B cell (primary cell): Measurements from ENCODE around the gene RAB33B. TPM values are rescaled to one million over a fixed set of nuclear protein-coding genes. Genes with fewer than 3 reads are reported as not detected.

Experiments
- ATAC-seq: fragments of 200-7000 bp; cut with Tn5 transposase; one replicate; pipeline ENCODE4 v1.10.0; 2021; ENCODE audit warnings: low read depth, mild to moderate bottlenecking, moderate number of reproducible peaks, moderate library complexity
- CTCF ChIA-PET: fragments of 350-600 bp; sonication (Branson Sonifier 250); formaldehyde crosslinking; loops from one replicate; lab custom pipeline; 2021; ENCODE audit warnings: antibody characterized with exemption, inconsistent platforms; lab: Charles Lee
- POLR2A ChIA-PET: fragments of 350-600 bp; sonication (Branson Sonifier 250); formaldehyde crosslinking; loops from one replicate; lab custom pipeline; 2021; ENCODE audit warnings: antibody characterized with exemption; lab: Charles Lee
- DNase-seq: peaks from one replicate; pipeline ENCODE4 v3.0.0; 2013
- H2AFZ ChIP-seq: 2 replicates; pipeline ENCODE4 v1.6.1; 2012; ENCODE audit warnings: mild to moderate bottlenecking, low read depth, low read length; ENCODE audit not compliant: insufficient read depth, poor library complexity, severe bottlenecking
- H3K27ac ChIP-seq, 2 donors: 1 replicate in 1 of 2; 2 replicates in 1 of 2; pipeline ENCODE4 v1.5.1; 2012 to 2013; ENCODE audit warnings: low read length in 2 of 2, mild to moderate bottlenecking in 2 of 2, moderate library complexity in 1 of 2
- H3K27me3 ChIP-seq, 4 experiments: fragments of 200-600 bp in 1 of 4; sonication (generic) in 1 of 4; replicated peaks in 1 of 4; 1 replicate in 2 of 4; 2 replicates in 2 of 4; pipeline versions ENCODE4 v1.6.1 to v1.7.0; 2013 to 2016; ENCODE audit warnings: low read length in 3 of 4, mild to moderate bottlenecking in 2 of 4, mixed read lengths in 1 of 4, moderate library complexity in 1 of 4; ENCODE audit not compliant: insufficient read depth in 4 of 4, control insufficient read depth in 3 of 4; ENCODE audit errors: control extremely low read depth in 1 of 4
- H3K36me3 ChIP-seq, 2 experiments: replicated peaks in 1 of 2; 1 replicate in 1 of 2; 2 replicates in 1 of 2; pipeline versions ENCODE4 v1.6.1 to v1.7.1; 2013; ENCODE audit warnings: low read length in 1 of 2; ENCODE audit not compliant: insufficient read depth in 2 of 2, control insufficient read depth in 1 of 2; ENCODE audit errors: control extremely low read depth in 1 of 2, extremely low read depth in 1 of 2
- H3K4me1 ChIP-seq, 2 donors: fragments of 200-600 bp in 1 of 2; sonication (generic) in 1 of 2; 1 replicate in 1 of 2; 2 replicates in 1 of 2; pipeline versions ENCODE4 v1.5.1 to v1.6.1; 2013 to 2017; ENCODE audit warnings: low read length in 2 of 2; ENCODE audit not compliant: control insufficient read depth in 2 of 2, insufficient read depth in 2 of 2
- H3K4me2 ChIP-seq: replicated peaks from 2 replicates; pipeline ENCODE3; 2012; ENCODE audit warnings: mild to moderate bottlenecking, low read depth, low read length; ENCODE audit not compliant: poor library complexity, severe bottlenecking
- H3K4me3 ChIP-seq, 5 experiments: fragments of 200-600 bp in 1 of 5; sonication (generic) in 1 of 5; 1 replicate in 3 of 5; 2 replicates in 2 of 5; pipeline versions ENCODE4 v1.5.1 to v1.7.0; 2011 to 2016; ENCODE audit warnings: low read length in 4 of 5, mild to moderate bottlenecking in 4 of 5, low read depth in 2 of 5, control low read depth in 1 of 5, moderate library complexity in 1 of 5; ENCODE audit not compliant: insufficient read depth in 1 of 5; ENCODE audit errors: control extremely low read depth in 1 of 5, extremely low read depth in 1 of 5
- H3K79me2 ChIP-seq: fragments of 200-600 bp; sonication (generic); one replicate; pipeline ENCODE4 v1.6.0; 2016; ENCODE audit warnings: low read length; ENCODE audit not compliant: control insufficient read depth, insufficient read depth
- H3K9ac ChIP-seq: fragments of 200-600 bp; sonication (generic); 2 replicates; pipeline ENCODE4 v1.6.1; 2017; ENCODE audit warnings: mild to moderate bottlenecking, low read length, moderate library complexity
- H3K9me3 ChIP-seq, 3 donors: one replicate each; pipeline versions ENCODE4 v1.6.1 to v1.7.1; 2013; ENCODE audit warnings: low read length in 2 of 3; ENCODE audit not compliant: control insufficient read depth in 2 of 3, insufficient read depth in 1 of 3; ENCODE audit errors: control extremely low read depth in 1 of 3
- H4K20me1 ChIP-seq: 2 replicates; pipeline ENCODE4 v1.6.0; 2012; ENCODE audit warnings: mild to moderate bottlenecking, low read length; ENCODE audit not compliant: insufficient read depth, control insufficient read depth, poor library complexity, severe bottlenecking
- H3K27ac Mint-ChIP-seq: one replicate; pipeline ENCODE4 v1.8.0; 2021; ENCODE audit warnings: mixed read lengths
- H3K27me3 Mint-ChIP-seq: one replicate; pipeline ENCODE4 v1.8.0; 2021; ENCODE audit warnings: mixed read lengths
- H3K4me1 Mint-ChIP-seq: one replicate; pipeline ENCODE4 v1.8.0; 2021; ENCODE audit warnings: mixed read lengths
- H3K4me3 Mint-ChIP-seq: one replicate; pipeline ENCODE4 v1.8.0; 2021; ENCODE audit warnings: mixed read lengths
- H3K9me3 Mint-ChIP-seq: one replicate; pipeline ENCODE4 v1.8.0; 2022; ENCODE audit warnings: mixed read lengths; ENCODE audit not compliant: insufficient read depth
- EZH2 ChIP-seq: IDR thresholded peaks from 2 replicates; pipeline ENCODE4 v1.6.1; 2012; ENCODE audit warnings: borderline replicate concordance, low read depth, mild to moderate bottlenecking, moderate library complexity, low read length; ENCODE audit not compliant: insufficient read depth, poor library complexity, severe bottlenecking
- WGBS: methylation state at CpG from one replicate; pipeline ENCODE4 v1.1.5; 2013; ENCODE audit warnings: missing lambda C conversion rate; ENCODE audit not compliant: insufficient coverage; 5-methylcytosine and 5-hydroxymethylcytosine counted together
- intact Hi-C: fragments of 100-400 bp; cut with micrococcal nuclease; formaldehyde crosslinking; loops from one replicate; pipeline ENCODE4 v1.10.0; 2022
- polyA plus RNA-seq: library from polyadenylated mRNA; depleted of rRNA; stranded (reverse); fragments of >200 nt; gene quantifications from 2 replicates; pipeline ENCODE4 v1.2.3, GENCODE V29; 2012
- total RNA-seq, 2 donors: library from RNA; stranded (reverse); fragments of 120-200 nt in 1 of 2; gene quantifications; 1 replicate in 1 of 2; 2 replicates in 1 of 2; pipeline versions ENCODE4 v1.2.3 to v1.2.4, GENCODE V29; 2013 to 2022
- TF ChIP-seq, protein P1 (sequence below): fragments of 200-600 bp; IDR thresholded peaks from one replicate; pipeline ENCODE4 v1.8.0; 2022; ENCODE audit warnings: antibody characterized with exemption, mild to moderate bottlenecking

The RAB33B gene
- total and polyA plus RNA-seq, 2 donors (not counting 1 experiment from before 2014, with no cell fraction given) = 13.1 to 18.2 TPM

DNA sequence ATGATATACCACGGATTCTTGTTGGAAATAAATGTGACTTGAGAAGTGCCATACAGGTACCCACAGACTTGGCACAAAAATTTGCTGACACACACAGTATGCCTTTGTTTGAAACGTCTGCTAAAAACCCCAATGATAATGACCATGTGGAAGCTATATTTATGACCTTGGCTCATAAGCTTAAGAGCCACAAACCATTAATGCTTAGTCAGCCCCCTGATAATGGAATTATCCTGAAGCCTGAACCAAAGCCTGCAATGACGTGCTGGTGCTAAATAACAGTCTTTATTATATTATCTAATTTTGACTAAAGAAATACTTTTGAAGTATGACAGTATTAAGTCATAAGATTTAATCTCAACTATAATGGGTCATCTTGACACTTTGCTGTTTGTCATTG, 18.9 kb downstream of the RAB33B start:
- ChIA-PET POLR2A (no interaction called here), CTCF (no interaction called here)
- no peak for DNase-seq
- Histone ChIP-seq H4K20me1 (peaks cover 41% of the 10 kb centered on the region), H3K36me3 (peaks cover 0 to 17% of the 10 kb centered on the region in 2 experiments), H3K4me2 (no peak overlapping the region), H3K9ac (no peak overlapping the region), H3K4me1 (peaks cover 10 to 18% of the 10 kb centered on the region in 2 donors), H3K4me3 (no peak overlapping the region), H3K27ac (no peak overlapping the region), H3K9me3 (peaks cover 0 to 12% (median 8%) of the 10 kb centered on the region in 3 donors), H2AFZ (no peak overlapping the region), H3K79me2 (peaks cover 37% of the 10 kb centered on the region), H3K27me3 (no peaks in the 10 kb centered on the region)
- intact Hi-C loops = no loop called here
- 80% methylated on average over 1 of the region's 3 CpGs for WGBS
- no peak for ATAC-seq
- peaks cover 11% of the 10 kb centered on the region for H3K9me3 Mint-ChIP-seq
- no peak overlapping the region for H3K27ac Mint-ChIP-seq
- H3K4me1 Mint-ChIP-seq = peaks cover 31% of the 10 kb centered on the region
- no peaks in the 10 kb centered on the region for H3K27me3 Mint-ChIP-seq
- TF ChIP-seq EZH2 = no peak
- TF ChIP-seq, protein P1, sequence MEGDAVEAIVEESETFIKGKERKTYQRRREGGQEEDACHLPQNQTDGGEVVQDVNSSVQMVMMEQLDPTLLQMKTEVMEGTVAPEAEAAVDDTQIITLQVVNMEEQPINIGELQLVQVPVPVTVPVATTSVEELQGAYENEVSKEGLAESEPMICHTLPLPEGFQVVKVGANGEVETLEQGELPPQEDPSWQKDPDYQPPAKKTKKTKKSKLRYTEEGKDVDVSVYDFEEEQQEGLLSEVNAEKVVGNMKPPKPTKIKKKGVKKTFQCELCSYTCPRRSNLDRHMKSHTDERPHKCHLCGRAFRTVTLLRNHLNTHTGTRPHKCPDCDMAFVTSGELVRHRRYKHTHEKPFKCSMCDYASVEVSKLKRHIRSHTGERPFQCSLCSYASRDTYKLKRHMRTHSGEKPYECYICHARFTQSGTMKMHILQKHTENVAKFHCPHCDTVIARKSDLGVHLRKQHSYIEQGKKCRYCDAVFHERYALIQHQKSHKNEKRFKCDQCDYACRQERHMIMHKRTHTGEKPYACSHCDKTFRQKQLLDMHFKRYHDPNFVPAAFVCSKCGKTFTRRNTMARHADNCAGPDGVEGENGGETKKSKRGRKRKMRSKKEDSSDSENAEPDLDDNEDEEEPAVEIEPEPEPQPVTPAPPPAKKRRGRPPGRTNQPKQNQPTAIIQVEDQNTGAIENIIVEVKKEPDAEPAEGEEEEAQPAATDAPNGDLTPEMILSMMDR = no peak
- H3K4me3 Mint-ChIP-seq = no peak overlapping the region

DNA sequence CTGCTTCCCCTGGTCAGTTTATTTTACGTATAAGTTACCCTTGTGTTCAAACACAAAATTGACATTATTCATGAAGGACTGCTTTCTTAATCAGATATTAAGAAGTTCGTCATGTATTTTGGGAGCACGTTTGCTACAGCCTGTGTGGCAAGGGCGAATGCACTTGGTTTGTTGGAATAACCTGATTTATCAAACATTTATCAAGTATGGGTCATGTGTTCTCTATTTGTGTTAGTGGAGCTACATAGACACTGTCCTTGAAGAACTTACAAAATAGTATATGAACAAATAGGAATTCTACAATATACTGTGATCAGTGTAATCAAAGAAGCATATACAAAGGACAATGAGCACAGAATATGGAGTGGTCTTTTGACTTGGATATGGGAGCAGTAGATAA, 22.4 kb downstream of the RAB33B start:
- H3K27ac Mint-ChIP-seq = no peak overlapping the region
- no CpG with 5 or more reads among the region's 4 CpGs for WGBS
- no peak for ATAC-seq

More for the DNA sequence above, 22.4 kb downstream of the RAB33B start:
- ChIA-PET CTCF (no interaction called here), POLR2A (no interaction called here)
- intact Hi-C loops = no loop called here
- Histone ChIP-seq H4K20me1 (peaks cover 9% of the 10 kb centered on the region), H2AFZ (no peak overlapping the region), H3K9me3 (peaks cover 0 to 7% (median 0%) of the 10 kb centered on the region in 3 donors), H3K27me3 (no peaks in the 10 kb centered on the region), H3K4me1 (peaks cover 1 to 2% of the 10 kb centered on the region in 2 donors), H3K4me2 (no peak overlapping the region), H3K9ac (no peak overlapping the region), H3K4me3 (no peak overlapping the region), H3K36me3 (peaks cover 0 to 17% of the 10 kb centered on the region in 2 experiments), H3K27ac (no peak overlapping the region), H3K79me2 (peaks cover 2% of the 10 kb centered on the region)
- no peak for DNase-seq
- Mint-ChIP-seq H3K27me3 (no peaks in the 10 kb centered on the region), H3K4me1 (peaks cover 7% of the 10 kb centered on the region), H3K4me3 (no peak overlapping the region), H3K9me3 (no peaks in the 10 kb centered on the region)
- no peak for TF ChIP-seq EZH2
- TF ChIP-seq, protein P1 = no peak
